Esophagus (tissue), 2 donors: ENCODE results near the gene BRWD1. TPM values are rescaled to one million over a fixed set of nuclear protein-coding genes. Genes with fewer than 3 reads are reported as not detected.
"Not testable (repeated sequence)": the region's sequence is repeated elsewhere in the genome, so short reads cannot be mapped to it uniquely, and the experiment has no call there.

Source experiments
- H3K27ac ChIP-seq, 2 donors: one replicate each; pipeline ENCODE4 v1.5.1; 2013; ENCODE audit warnings: low read depth in 2 of 2, mild to moderate bottlenecking in 2 of 2, inconsistent platforms in 1 of 2, low read length in 1 of 2, moderate library complexity in 1 of 2
- H3K27me3 ChIP-seq, 2 donors: one replicate each; pipeline ENCODE4 v1.6.1; 2013; ENCODE audit warnings: low read length in 2 of 2, control low read depth in 1 of 2, mild to moderate bottlenecking in 1 of 2; ENCODE audit not compliant: insufficient read depth in 2 of 2, control insufficient read depth in 1 of 2
- H3K36me3 ChIP-seq, 2 donors: one replicate each; pipeline ENCODE4 v1.6.1; 2013; ENCODE audit warnings: low read length in 1 of 2; ENCODE audit not compliant: control insufficient read depth in 2 of 2, insufficient read depth in 2 of 2
- H3K4me1 ChIP-seq, 2 donors: one replicate each; pipeline ENCODE4 v1.6.1; 2013; ENCODE audit warnings: low read length in 1 of 2; ENCODE audit not compliant: control insufficient read depth in 2 of 2, insufficient read depth in 2 of 2
- H3K4me3 ChIP-seq, 2 donors: one replicate each; pipeline ENCODE4 v1.5.1; 2013; ENCODE audit warnings: low read length in 2 of 2, mild to moderate bottlenecking in 2 of 2, low read depth in 1 of 2, moderate library complexity in 1 of 2
- H3K9me3 ChIP-seq, 2 donors: one replicate each; pipeline ENCODE4 v1.6.1; 2013; ENCODE audit warnings: mild to moderate bottlenecking in 2 of 2, low read depth in 1 of 2, low read length in 1 of 2, moderate library complexity in 1 of 2; ENCODE audit not compliant: control insufficient read depth in 2 of 2, insufficient read depth in 1 of 2
- WGBS, 2 donors: extraction: QIAGEN DNeasy Blood & Tissue Kit; methylation state at CpG; one replicate each; pipeline ENCODE4 v1.1.7; 2013; 5-methylcytosine and 5-hydroxymethylcytosine counted together
- polyA plus RNA-seq, 2 donors: library from polyadenylated mRNA; stranded (reverse); fragments of 200-250 nt; gene quantifications; one replicate each; pipeline ENCODE4 v1.2.3, GENCODE V29; 2013
- donor health status: healthy with polysubstance abuse.
- donor health status: Bipolar disorder and iron deficiency.

The BRWD1 gene
- polyA plus RNA-seq, 2 donors = 7.1 to 8.3 TPM

GRCh38 chr21:39169906-39170305 is 143.5 kb downstream of the BRWD1 start:
- Histone ChIP-seq H3K27ac (no peak overlapping the region), H3K27me3 (no peaks in the 10 kb centered on the region), H3K4me3 (no peak overlapping the region), H3K36me3 (peaks cover 10% of the 10 kb centered on the region in 2 donors), H3K4me1 (peaks cover 0 to 2% of the 10 kb centered on the region in 2 donors), H3K9me3 (peaks cover 0 to 2% of the 10 kb centered on the region in 2 donors)
- 94 to 97% methylated on average over 5 of the region's 5 CpGs for WGBS, 2 donors

- Histone ChIP-seq H3K27ac (no peak overlapping the region), H3K9me3 (peaks cover 0 to 5% of the 10 kb centered on the region in 2 donors), H3K4me1 (peaks cover 0 to 2% of the 10 kb centered on the region in 2 donors), H3K4me3 (no peak overlapping the region), H3K27me3 (no peaks in the 10 kb centered on the region), H3K36me3 (peaks cover 8 to 10% of the 10 kb centered on the region in 2 donors)
- 94 to 95% methylated on average over 2 of the region's 2 CpGs for WGBS, 2 donors
Measured at GRCh38 chr21:39168800-39169199, 144.6 kb downstream of the BRWD1 start.

GRCh38 chr21:39164523-39164922 is 148.9 kb downstream of the BRWD1 start:
- no peaks in the 10 kb centered on the region for H3K27me3 ChIP-seq
- H3K4me1 ChIP-seq = peaks cover 0 to 3% of the 10 kb centered on the region in 2 donors
- H3K9me3 ChIP-seq = peaks cover 0 to 8% of the 10 kb centered on the region in 2 donors
- H3K4me3 ChIP-seq = no peak overlapping the region
- H3K36me3 ChIP-seq = peaks cover 0 to 2% of the 10 kb centered on the region in 2 donors
- H3K27ac ChIP-seq = no peak overlapping the region
- 85 to 90% methylated on average over 2 of the region's 2 CpGs for WGBS, 2 donors

- Histone ChIP-seq H3K4me3 (no peak overlapping the region), H3K27me3 (no peaks in the 10 kb centered on the region), H3K4me1 (peaks cover 0 to 5% of the 10 kb centered on the region in 2 donors), H3K9me3 (peaks cover 0 to 8% of the 10 kb centered on the region in 2 donors), H3K27ac (no peak overlapping the region), H3K36me3 (no peaks in the 10 kb centered on the region)
- 61 to 67% methylated on average over 3 of the region's 3 CpGs for WGBS, 2 donors
Measured at GRCh38 chr21:39161064-39161463, 152.4 kb downstream of the BRWD1 start.

GRCh38 chr21:39159342-39160063 is 153.9 kb downstream of the BRWD1 start:
- H3K4me1 ChIP-seq = peaks cover 0 to 5% of the 10 kb centered on the region in 2 donors
- 69 to 79% methylated on average over 7 of the region's 7 CpGs for WGBS, 2 donors
- H3K9me3 ChIP-seq = peaks cover 0 to 3% of the 10 kb centered on the region in 2 donors
- H3K4me3 ChIP-seq = no peak overlapping the region
- H3K36me3 ChIP-seq = no peaks in the 10 kb centered on the region
- no peak overlapping the region for H3K27ac ChIP-seq
- no peaks in the 10 kb centered on the region for H3K27me3 ChIP-seq

- H3K36me3 ChIP-seq, H3K9me3 ChIP-seq, H3K27ac ChIP-seq, H3K4me3 ChIP-seq, H3K4me1 ChIP-seq, H3K27me3 ChIP-seq: not testable (repeated sequence)
- WGBS, 2 donors = 96% methylated on average over 24 to 34 of the region's 34 CpGs
Measured at GRCh38 chr21:39157241-39157640, 156.2 kb downstream of the BRWD1 start.

GRCh38 chr21:39156024-39156423 is 157.4 kb downstream of the BRWD1 start:
- Histone ChIP-seq H3K36me3 (no peaks in the 10 kb centered on the region), H3K27ac (no peak overlapping the region), H3K9me3 (no peaks in the 10 kb centered on the region), H3K4me1 (peaks cover 0 to 5% of the 10 kb centered on the region in 2 donors), H3K27me3 (no peaks in the 10 kb centered on the region), H3K4me3 (no peak overlapping the region)
- 73 to 81% methylated on average over 7 of the region's 7 CpGs for WGBS, 2 donors

GRCh38 chr21:39155578-39155977 is 157.9 kb downstream of the BRWD1 start:
- Histone ChIP-seq H3K36me3 (no peaks in the 10 kb centered on the region), H3K4me1 (peaks cover 0 to 5% of the 10 kb centered on the region in 2 donors), H3K4me3 (no peak overlapping the region), H3K27me3 (no peaks in the 10 kb centered on the region), H3K27ac (no peak overlapping the region), H3K9me3 (no peaks in the 10 kb centered on the region)
- 84 to 87% methylated on average over 2 of the region's 2 CpGs for WGBS, 2 donors

GRCh38 chr21:39153842-39154241 is 159.6 kb downstream of the BRWD1 start:
- H3K27me3 ChIP-seq = no peaks in the 10 kb centered on the region
- H3K4me3 ChIP-seq = no peak overlapping the region
- no peaks in the 10 kb centered on the region for H3K9me3 ChIP-seq
- no peaks in the 10 kb centered on the region for H3K36me3 ChIP-seq
- 70 to 81% methylated on average over 2 of the region's 2 CpGs for WGBS, 2 donors
- H3K27ac ChIP-seq = no peak overlapping the region
- H3K4me1 ChIP-seq = no peaks in the 10 kb centered on the region

- Histone ChIP-seq H3K27ac (no peak overlapping the region), H3K9me3 (no peaks in the 10 kb centered on the region), H3K4me3 (no peak overlapping the region), H3K4me1 (no peaks in the 10 kb centered on the region), H3K36me3 (no peaks in the 10 kb centered on the region), H3K27me3 (no peaks in the 10 kb centered on the region)
- WGBS, 2 donors = 88 to 91% methylated on average over 2 of the region's 2 CpGs
Measured at GRCh38 chr21:39153373-39153772, 160.1 kb downstream of the BRWD1 start.
